GM18505 (cell line): ENCODE data around the gene CCDC138.

Source experiments
- ATAC-seq: cut with Tn5 transposase; IDR thresholded peaks from one replicate; pipeline ENCODE4 v1.9.1; 2021; ENCODE audit not compliant: unreplicated experiment
- POLR2A ChIP-seq: IDR thresholded peaks from 4 replicates; pipeline ENCODE4 v1.6.1; 2011; ENCODE audit warnings: borderline replicate concordance; ENCODE audit not compliant: insufficient read depth, insufficient read length; ENCODE audit errors: extremely low read depth

The CCDC138 gene

GRCh38 chr2:108810993-108811957, 24.7 kb downstream of the CCDC138 start:
- ATAC-seq = no peak
- no peak for TF ChIP-seq POLR2A

GRCh38 chr2:108813732-108814131, 27.2 kb downstream of the CCDC138 start:
- TF ChIP-seq POLR2A = no peak
- no peak for ATAC-seq

GRCh38 chr2:108820482-108820881, 33.9 kb downstream of the CCDC138 start:
- no peak for ATAC-seq
- TF ChIP-seq POLR2A = no peak

GRCh38 chr2:108823286-108823685, 36.7 kb downstream of the CCDC138 start:
- TF ChIP-seq POLR2A = no peak
- ATAC-seq = no peak

GRCh38 chr2:108824316-108825070, 37.9 kb downstream of the CCDC138 start:
- ATAC-seq = no peak
- TF ChIP-seq POLR2A = no peak

- TF ChIP-seq POLR2A = no peak
- no peak for ATAC-seq
Observed at GRCh38 chr2:108825254-108825653, 38.7 kb downstream of the CCDC138 start.

- TF ChIP-seq POLR2A = no peak
- no peak for ATAC-seq
Observed at GRCh38 chr2:108825736-108826135, 39.2 kb downstream of the CCDC138 start.

- ATAC-seq = no peak
- TF ChIP-seq POLR2A = no peak
Observed at GRCh38 chr2:108829578-108830310, 43.2 kb downstream of the CCDC138 start.

GRCh38 chr2:108833219-108833618, 46.6 kb downstream of the CCDC138 start:
- ATAC-seq = no peak
- TF ChIP-seq POLR2A = no peak

- no peak for TF ChIP-seq POLR2A
- no peak for ATAC-seq
Observed at GRCh38 chr2:108834620-108835019, 48.0 kb downstream of the CCDC138 start.

GRCh38 chr2:108835040-108835439, 48.5 kb downstream of the CCDC138 start:
- no peak for ATAC-seq
- TF ChIP-seq POLR2A = no peak

- no peak for ATAC-seq
- no peak for TF ChIP-seq POLR2A
Observed at GRCh38 chr2:108837198-108837597, 50.6 kb downstream of the CCDC138 start.

GRCh38 chr2:108841506-108841905, 54.9 kb downstream of the CCDC138 start:
- ATAC-seq = no peak
- no peak for TF ChIP-seq POLR2A
